IMR-90 (cell line): ENCODE results near the gene ISCU. TPM values are rescaled to one million over a fixed set of nuclear protein-coding genes. Genes with fewer than 3 reads are reported as not detected.

Experiments
- ATAC-seq: fragments of 200-7000 bp; cut with Tn5 transposase; 2 replicates; pipeline ENCODE4 v1.9.1; 2020; ENCODE audit warnings: low read depth, mild to moderate bottlenecking, moderate library complexity
- BruUV-seq: library from RNA; stranded (reverse); fragments of 400-500 nt; replicated peaks from 2 replicates; lab custom pipeline; 2021; lab: Mats Ljungman, UMichigan
- CTCF ChIA-PET: fragments of 300-600 bp; formaldehyde crosslinking; extraction: SDS; loops from one replicate; lab custom pipeline; 2021; ENCODE audit warnings: antibody characterized with exemption; lab: Yijun Ruan, JAX
- POLR2A ChIA-PET: fragments of 300-600 bp; sonication (Branson Sonifier 250); formaldehyde crosslinking; loops from one replicate; lab custom pipeline; 2022; ENCODE audit warnings: antibody characterized with exemption; ENCODE audit not compliant: unreplicated experiment; lab: Charles Lee
- DNase-seq: peaks from one replicate; pipeline ENCODE4 v3.0.0; 2013
- H2AFZ ChIP-seq: replicated peaks from 2 replicates; pipeline ENCODE3; 2013; ENCODE audit warnings: low read length, mild to moderate bottlenecking; ENCODE audit not compliant: poor library complexity
- H2AK5ac ChIP-seq: 2 replicates; pipeline ENCODE4 v1.6.1; 2013; ENCODE audit warnings: low read depth, low read length, inconsistent platforms
- H2AK9ac ChIP-seq: replicated peaks from 2 replicates; pipeline ENCODE3; 2013; ENCODE audit warnings: mild to moderate bottlenecking, low read depth, low read length, moderate library complexity; ENCODE audit not compliant: poor library complexity
- H2BK120ac ChIP-seq: 2 replicates; pipeline ENCODE4 v1.6.1; 2013; ENCODE audit warnings: low read depth, low read length, inconsistent platforms
- H2BK15ac ChIP-seq: 3 replicates; pipeline ENCODE4 v1.6.1; 2013; ENCODE audit warnings: low read depth, low read length, inconsistent platforms
- H2BK20ac ChIP-seq: 2 replicates; pipeline ENCODE4 v1.6.1; 2013; ENCODE audit warnings: low read depth, mild to moderate bottlenecking, inconsistent platforms, low read length, moderate library complexity
- H2BK5ac ChIP-seq: 2 replicates; pipeline ENCODE4 v1.6.1; 2013; ENCODE audit warnings: mild to moderate bottlenecking, low read depth, low read length, inconsistent platforms; ENCODE audit not compliant: poor library complexity, severe bottlenecking
- H3K14ac ChIP-seq: replicated peaks from 2 replicates; pipeline ENCODE4 v1.6.1; 2013; ENCODE audit warnings: low read depth, low read length, inconsistent platforms
- H3K18ac ChIP-seq: 2 replicates; pipeline ENCODE4 v1.6.1; 2013; ENCODE audit warnings: low read depth, low read length, control low read depth
- H3K23ac ChIP-seq: 2 replicates; pipeline ENCODE4 v1.6.1; 2013; ENCODE audit warnings: low read depth, low read length, inconsistent platforms
- H3K27ac ChIP-seq: 2 replicates; pipeline ENCODE4 v1.5.1; 2013; ENCODE audit warnings: mild to moderate bottlenecking, control low read depth, low read length; ENCODE audit not compliant: insufficient read depth
- H3K27me3 ChIP-seq: 2 replicates; pipeline ENCODE4 v1.6.1; 2013; ENCODE audit warnings: low read length; ENCODE audit not compliant: control insufficient read depth, insufficient read depth
- H3K36me3 ChIP-seq: 2 replicates; pipeline ENCODE4 v1.6.1; 2013; ENCODE audit warnings: low read length, mixed read lengths; ENCODE audit not compliant: control insufficient read depth, insufficient read depth
- H3K4ac ChIP-seq: 2 replicates; pipeline ENCODE4 v1.6.1; 2013; ENCODE audit warnings: low read depth, low read length, inconsistent platforms
- H3K4me1 ChIP-seq: 2 replicates; pipeline ENCODE4 v1.6.1; 2013; ENCODE audit warnings: low read length, mixed read lengths; ENCODE audit not compliant: control insufficient read depth, insufficient read depth
- H3K4me2 ChIP-seq: 2 replicates; pipeline ENCODE4 v1.6.1; 2013; ENCODE audit warnings: low read depth, mild to moderate bottlenecking, control low read depth, low read length, moderate library complexity
- H3K4me3 ChIP-seq: 2 replicates; pipeline ENCODE4 v1.5.1; 2013; ENCODE audit warnings: low read depth, mild to moderate bottlenecking, control low read depth, low read length, moderate library complexity; ENCODE audit not compliant: insufficient read depth
- H3K56ac ChIP-seq: 2 replicates; pipeline ENCODE4 v1.6.1; 2013; ENCODE audit warnings: low read length, inconsistent platforms; ENCODE audit not compliant: insufficient read depth; ENCODE audit errors: extremely low read depth
- H3K79me1 ChIP-seq, 2 experiments: 2 replicates each; pipeline ENCODE4 v1.6.1; 2013; ENCODE audit warnings: low read length in 2 of 2, inconsistent platforms in 1 of 2, low read depth in 1 of 2
- H3K9ac ChIP-seq: 2 replicates; pipeline ENCODE4 v1.6.1; 2013; ENCODE audit warnings: low read depth, low read length, control low read depth
- H3K9me1 ChIP-seq: 2 replicates; pipeline ENCODE4 v1.6.1; 2013; ENCODE audit warnings: low read length, inconsistent platforms; ENCODE audit not compliant: insufficient read depth
- H3K9me3 ChIP-seq: 2 replicates; pipeline ENCODE4 v1.6.1; 2013; ENCODE audit warnings: low read length; ENCODE audit not compliant: control insufficient read depth, insufficient read depth
- H4K20me1 ChIP-seq: 2 replicates; pipeline ENCODE4 v1.6.1; 2013; ENCODE audit warnings: low read length, inconsistent platforms; ENCODE audit not compliant: insufficient read depth
- H4K5ac ChIP-seq: 2 replicates; pipeline ENCODE4 v1.6.1; 2013; ENCODE audit warnings: mild to moderate bottlenecking, low read depth, low read length, control low read depth
- H4K8ac ChIP-seq, 2 experiments: 2 replicates each; pipeline ENCODE4 v1.6.1; 2013; ENCODE audit warnings: low read depth in 2 of 2, low read length in 2 of 2, control low read depth in 1 of 2, inconsistent platforms in 1 of 2
- H4K91ac ChIP-seq: 2 replicates; pipeline ENCODE4 v1.6.1; 2013; ENCODE audit warnings: low read depth, low read length, inconsistent platforms; ENCODE audit not compliant: insufficient read depth
- BHLHE40 ChIP-seq: fragments of 150-350 bp; IDR thresholded peaks from 2 replicates; pipeline ENCODE4 v1.6.1; 2016; ENCODE audit warnings: mild to moderate bottlenecking, low read depth, low read length
- CEBPB ChIP-seq: IDR thresholded peaks from 2 replicates; pipeline ENCODE4 v1.6.1; 2012; ENCODE audit warnings: low read depth, low read length, improper control_type of control experiment
- CHD1 ChIP-seq: IDR thresholded peaks from 2 replicates; pipeline ENCODE4 v1.6.1; 2012; ENCODE audit warnings: low read depth, low read length, improper control_type of control experiment
- ELK1 ChIP-seq: fragments of 150-350 bp; IDR thresholded peaks from 2 replicates; pipeline ENCODE4 v1.6.1; 2016; ENCODE audit warnings: low read depth, mild to moderate bottlenecking, low read length, moderate library complexity, borderline replicate concordance
- FOS ChIP-seq: fragments of 150-350 bp; IDR thresholded peaks from 2 replicates; pipeline ENCODE4 v1.6.1; 2016; ENCODE audit warnings: low read depth, low read length
- MAFK ChIP-seq: IDR thresholded peaks from 2 replicates; pipeline ENCODE4 v1.6.1; 2012; ENCODE audit warnings: low read depth, low read length, improper control_type of control experiment
- MAZ ChIP-seq: IDR thresholded peaks from 2 replicates; pipeline ENCODE4 v1.6.1; 2012; ENCODE audit warnings: low read depth, mild to moderate bottlenecking, low read length, improper control_type of control experiment, moderate library complexity, borderline replicate concordance
- MXI1 ChIP-seq: IDR thresholded peaks from 2 replicates; pipeline ENCODE4 v1.6.1; 2012; ENCODE audit warnings: low read depth, mild to moderate bottlenecking, low read length, moderate library complexity, borderline replicate concordance
- NFE2L2 ChIP-seq: fragments of 150-350 bp; IDR thresholded peaks from 2 replicates; pipeline ENCODE4 v1.6.1; 2016; ENCODE audit warnings: low read depth, mild to moderate bottlenecking, low read length
- RAD21 ChIP-seq: IDR thresholded peaks from 2 replicates; pipeline ENCODE4 v1.6.1; 2012; ENCODE audit warnings: low read length, improper control_type of control experiment
- RFX5 ChIP-seq: IDR thresholded peaks from 2 replicates; pipeline ENCODE4 v1.8.0; 2012; ENCODE audit warnings: low read depth, mild to moderate bottlenecking, low read length, moderate library complexity
- SMC3 ChIP-seq: fragments of 150-350 bp; IDR thresholded peaks from 2 replicates; pipeline ENCODE4 v1.6.1; 2016; ENCODE audit warnings: low read depth, mild to moderate bottlenecking, antibody characterized with exemption, low read length, moderate library complexity
- USF2 ChIP-seq: fragments of 150-350 bp; IDR thresholded peaks from 2 replicates; pipeline ENCODE4 v1.6.1; 2017; ENCODE audit warnings: mild to moderate bottlenecking, antibody characterized with exemption, low read length, low read depth
- WGBS, 2 experiments: methylation state at CpG; one replicate each; pipeline versions ENCODE4 v1.1.5 to v1.1.7; 2013; ENCODE audit warnings: missing lambda C conversion rate in 2 of 2; ENCODE audit not compliant: insufficient read length in 1 of 2; ENCODE audit errors: extremely low coverage in 2 of 2; 5-methylcytosine and 5-hydroxymethylcytosine counted together
- dilution Hi-C: fragments of 300-500 bp; cut with HindIII; formaldehyde crosslinking; loops from one replicate; pipeline ENCODE4 v1.14.3; 2018; ENCODE audit warnings: low sequenced_read_pairs; ENCODE audit not compliant: unreplicated experiment
- in situ Hi-C: fragments of 300-500 bp; cut with MboI; formaldehyde crosslinking; loops from 3 replicates; pipeline ENCODE4 v1.14.3; 2019; ENCODE audit warnings: low sequenced_read_pairs, inconsistent platforms, mixed read lengths
- intact Hi-C: fragments of 100-400 bp; cut with micrococcal nuclease; formaldehyde crosslinking; loops from 2 replicates; pipeline ENCODE4 v1.10.0; 2022
- polyA plus RNA-seq, 3 experiments: library from polyadenylated mRNA; depleted of rRNA; stranded (reverse); fragments of >200 nt; gene quantifications; 2 replicates each; pipeline ENCODE4 v1.2.3, GENCODE V29; 2012; ENCODE audit warnings: low replicate concordance in 1 of 3
- total RNA-seq: library from RNA; depleted of rRNA; stranded (reverse); fragments of >200 nt; gene quantifications from 2 replicates; pipeline ENCODE4 v1.2.3, GENCODE V29; 2012

The ISCU gene
- total and polyA plus RNA-seq, 2 of the 4 experiments (the other 2 are of a cell fraction) = 52.7 to 87.2 TPM

GRCh38 chr12:108607981-108608600 is 45.7 kb downstream of the ISCU start (continued):
- TF ChIP-seq RFX5 = no peak

GRCh38 chr12:108608616-108609015 is 46.2 kb downstream of the ISCU start:
- 0 out of 2 replicates have a peak overlapping the region, but pooled peaks have one; percentile 23 for H3K23ac ChIP-seq
- peak overlapping the region; percentile 84 for H2BK20ac ChIP-seq
- no peak overlapping the region for H3K56ac ChIP-seq
- H2AK5ac ChIP-seq = peak overlapping the region; percentile 89; the same call in 1 of the 2 replicates
- no peaks in the 10 kb centered on the region for H3K9me3 ChIP-seq
- H3K9me1 ChIP-seq = peaks cover 4% of the 10 kb centered on the region; the same call in 1 of the 2 replicates
- H3K27ac ChIP-seq = no peak overlapping the region
- intact Hi-C loops (loop anchor here (2.0 kb wide), 1 partner anchor 46 kb away; the partner anchor contains the start of gene ISCU), dilution Hi-C loops (no loop called here), in situ Hi-C loops (no loop called here)
- H3K79me1 ChIP-seq = peaks cover 0 to 5% of the 10 kb centered on the region in 2 experiments; a peak in 1 of 4 replicates
- ChIA-PET POLR2A (no interaction called here), CTCF (no interaction called here)
- H2BK120ac ChIP-seq = peak overlapping the region; percentile 87
- no peak for ATAC-seq
- peak overlapping the region; percentile 63; the same call in 1 of the 3 replicates for H2BK15ac ChIP-seq
- H4K5ac ChIP-seq = no peak overlapping the region; the same call in 1 of the 2 replicates
- H3K27me3 ChIP-seq = no peaks in the 10 kb centered on the region
- H3K36me3 ChIP-seq = no peaks in the 10 kb centered on the region
- BruUV-seq = no TSS peak
- peak overlapping the region; percentile 53 for H3K14ac ChIP-seq
- no peaks in the 10 kb centered on the region for H4K20me1 ChIP-seq
- H3K4me2 ChIP-seq = no peak overlapping the region
- peaks cover 18% of the 10 kb centered on the region for H3K4me1 ChIP-seq
- 91% methylated on average over 4 of the region's 5 CpGs; no CpG with 5 or more reads in 1 of the 2 experiments for WGBS, 2 experiments
- no peak overlapping the region for H3K9ac ChIP-seq
- peak overlapping the region; percentile 18 for H4K91ac ChIP-seq
- H2BK5ac ChIP-seq = no peak overlapping the region
- DNase-seq = no peak
- peak overlapping the region; percentile 63 for H2AK9ac ChIP-seq
- H3K4ac ChIP-seq = peak overlapping the region; percentile 66
- H3K18ac ChIP-seq = no peak overlapping the region; the same call in 1 of the 2 replicates
- H3K4me3 ChIP-seq = no peak overlapping the region
- peak overlapping the region in 1 of 2 experiments; percentile 40; a peak in 1 of 4 replicates for H4K8ac ChIP-seq
- peak overlapping the region; percentile 23 for H2AFZ ChIP-seq
- TF ChIP-seq CHD1 (no peak), NFE2L2 (no peak), CEBPB (no peak), RAD21 (no peak), MAZ (no peak), ELK1 (no peak), FOS (no peak), BHLHE40 (no peak), MAFK (no peak), MXI1 (no peak), SMC3 (no peak), USF2 (no peak)
